T-helper 2 cell treated with Interferon-gamma antibody and Interleukin-4, amounts not matched to agents 5 μg/mL and 100 μg/mL, for 36 hours (primary cell): ENCODE measurements around the gene ULK1.

Source experiments
- DNase-seq: peaks from one replicate; pipeline ENCODE4 v3.0.0; 2021; ENCODE audit warnings: low spot score
- H3K27ac Mint-ChIP-seq: one replicate; pipeline ENCODE4 v1.8.0; 2021; ENCODE audit warnings: mild to moderate bottlenecking, mixed read lengths
- H3K27me3 Mint-ChIP-seq: one replicate; pipeline ENCODE4 v1.8.0; 2021; ENCODE audit warnings: low read depth, mixed read lengths
- H3K36me3 Mint-ChIP-seq: one replicate; pipeline ENCODE4 v1.8.0; 2021; ENCODE audit warnings: low read depth, mixed read lengths
- H3K4me1 Mint-ChIP-seq: one replicate; pipeline ENCODE4 v1.8.0; 2021; ENCODE audit warnings: low read depth, mixed read lengths
- H3K4me3 Mint-ChIP-seq: one replicate; pipeline ENCODE4 v1.8.0; 2022; ENCODE audit warnings: mild to moderate bottlenecking, moderate library complexity, mixed read lengths
- H3K9me3 Mint-ChIP-seq: one replicate; pipeline ENCODE4 v1.8.0; 2021; ENCODE audit warnings: mixed read lengths

The ULK1 gene

DNA sequence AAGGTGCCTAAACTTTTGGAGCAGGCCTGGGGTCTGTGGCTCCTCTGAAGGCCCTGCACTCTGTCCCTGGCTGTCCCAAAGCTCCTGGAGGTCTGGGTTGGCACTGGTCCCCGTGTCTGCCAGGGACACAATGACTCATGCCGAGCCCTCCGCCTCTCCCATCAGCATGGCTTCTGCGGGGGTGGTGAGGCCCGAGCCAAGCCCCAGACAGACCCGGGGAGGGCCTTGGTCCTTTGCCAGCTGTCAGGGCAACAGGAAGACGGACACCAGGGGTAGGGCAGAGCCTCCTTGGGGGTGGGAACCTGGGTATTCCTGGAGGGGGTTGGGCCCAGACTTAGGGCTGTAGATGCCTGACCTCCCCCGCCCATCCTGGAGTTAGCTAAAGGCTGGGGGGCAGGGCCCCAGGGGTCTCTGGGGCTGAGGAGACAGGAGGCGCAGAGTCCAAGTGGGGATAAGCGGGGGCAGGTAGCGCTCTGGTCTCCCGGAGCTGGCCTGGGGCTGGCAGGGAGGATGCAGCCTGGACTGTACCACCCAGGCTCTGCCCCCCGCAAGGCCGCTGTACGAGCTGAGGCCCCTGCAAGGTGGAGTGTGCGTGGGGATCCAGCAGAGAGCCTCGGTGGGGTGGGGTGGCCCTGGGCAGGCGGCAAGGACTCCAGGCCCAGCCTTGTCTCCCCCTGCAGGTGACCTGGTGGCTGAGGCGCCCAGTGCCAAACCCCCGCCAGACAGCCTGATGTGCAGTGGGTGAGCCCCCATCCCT lies 18.3 kb downstream of the ULK1 start:
- Mint-ChIP-seq H3K9me3 (no peaks in the 10 kb centered on the region), H3K27me3 (no peaks in the 10 kb centered on the region), H3K4me1 (no peaks in the 10 kb centered on the region), H3K36me3 (no peaks in the 10 kb centered on the region), H3K27ac (no peak overlapping the region), H3K4me3 (no peak overlapping the region)
- DNase-seq = no peak

DNA sequence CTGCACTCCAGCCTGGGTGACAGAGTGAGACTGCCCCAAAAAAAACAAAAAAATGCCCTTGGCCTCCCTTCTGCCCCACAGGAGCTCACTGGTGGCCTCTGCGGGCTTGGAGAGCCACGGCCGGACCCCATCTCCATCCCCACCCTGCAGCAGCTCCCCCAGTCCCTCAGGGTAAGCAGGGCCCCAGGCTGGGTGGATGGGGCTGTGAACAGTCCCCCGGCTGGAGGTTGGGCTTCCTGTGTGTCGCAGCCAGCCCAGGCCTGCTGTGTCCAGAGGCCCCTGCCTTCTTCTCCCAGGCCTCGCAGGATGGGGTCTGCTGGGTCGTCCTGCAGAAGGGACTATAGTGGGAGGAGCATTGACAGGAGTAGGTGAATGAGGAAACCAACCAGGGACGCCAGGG lies 19.2 kb downstream of the ULK1 start:
- Mint-ChIP-seq H3K27ac (no peak overlapping the region), H3K4me3 (no peak overlapping the region), H3K36me3 (no peaks in the 10 kb centered on the region), H3K4me1 (no peaks in the 10 kb centered on the region), H3K9me3 (no peaks in the 10 kb centered on the region), H3K27me3 (no peaks in the 10 kb centered on the region)
- no peak for DNase-seq

- DNase-seq = no peak
- Mint-ChIP-seq H3K27ac (no peak overlapping the region), H3K4me1 (no peaks in the 10 kb centered on the region), H3K9me3 (no peaks in the 10 kb centered on the region), H3K36me3 (no peaks in the 10 kb centered on the region), H3K27me3 (no peaks in the 10 kb centered on the region), H3K4me3 (no peak overlapping the region)
Measured at GRCh38 chr12:131914179-131914702, 19.8 kb downstream of the ULK1 start.

GRCh38 chr12:131915000-131915689 lies 20.7 kb downstream of the ULK1 start:
- Mint-ChIP-seq H3K4me3 (no peak overlapping the region), H3K9me3 (no peaks in the 10 kb centered on the region), H3K27me3 (no peaks in the 10 kb centered on the region), H3K27ac (no peak overlapping the region), H3K4me1 (no peaks in the 10 kb centered on the region), H3K36me3 (no peaks in the 10 kb centered on the region)
- no peak for DNase-seq

- Mint-ChIP-seq H3K36me3 (no peaks in the 10 kb centered on the region), H3K4me3 (no peak overlapping the region), H3K27me3 (no peaks in the 10 kb centered on the region), H3K9me3 (no peaks in the 10 kb centered on the region), H3K4me1 (no peaks in the 10 kb centered on the region), H3K27ac (no peak overlapping the region)
- DNase-seq = no peak
Measured at GRCh38 chr12:131915823-131916222, 21.4 kb downstream of the ULK1 start.

GRCh38 chr12:131916306-131917138 lies 22.1 kb downstream of the ULK1 start:
- no peak for DNase-seq
- Mint-ChIP-seq H3K9me3 (no peaks in the 10 kb centered on the region), H3K36me3 (no peaks in the 10 kb centered on the region), H3K27me3 (no peaks in the 10 kb centered on the region), H3K4me1 (no peaks in the 10 kb centered on the region), H3K27ac (no peak overlapping the region), H3K4me3 (no peak overlapping the region)

GRCh38 chr12:131917139-131917710 lies 22.8 kb downstream of the ULK1 start:
- no peak overlapping the region for H3K4me3 Mint-ChIP-seq
- H3K36me3 Mint-ChIP-seq = no peaks in the 10 kb centered on the region
- no peaks in the 10 kb centered on the region for H3K4me1 Mint-ChIP-seq
- H3K9me3 Mint-ChIP-seq = no peaks in the 10 kb centered on the region
- H3K27me3 Mint-ChIP-seq = no peaks in the 10 kb centered on the region
- no peak overlapping the region for H3K27ac Mint-ChIP-seq
- no peak for DNase-seq

- no peak for DNase-seq
- Mint-ChIP-seq H3K36me3 (no peaks in the 10 kb centered on the region), H3K4me3 (no peak overlapping the region), H3K4me1 (no peaks in the 10 kb centered on the region), H3K27ac (no peak overlapping the region), H3K27me3 (no peaks in the 10 kb centered on the region), H3K9me3 (no peaks in the 10 kb centered on the region)
Measured at GRCh38 chr12:131917711-131918306, 23.4 kb downstream of the ULK1 start.

DNA sequence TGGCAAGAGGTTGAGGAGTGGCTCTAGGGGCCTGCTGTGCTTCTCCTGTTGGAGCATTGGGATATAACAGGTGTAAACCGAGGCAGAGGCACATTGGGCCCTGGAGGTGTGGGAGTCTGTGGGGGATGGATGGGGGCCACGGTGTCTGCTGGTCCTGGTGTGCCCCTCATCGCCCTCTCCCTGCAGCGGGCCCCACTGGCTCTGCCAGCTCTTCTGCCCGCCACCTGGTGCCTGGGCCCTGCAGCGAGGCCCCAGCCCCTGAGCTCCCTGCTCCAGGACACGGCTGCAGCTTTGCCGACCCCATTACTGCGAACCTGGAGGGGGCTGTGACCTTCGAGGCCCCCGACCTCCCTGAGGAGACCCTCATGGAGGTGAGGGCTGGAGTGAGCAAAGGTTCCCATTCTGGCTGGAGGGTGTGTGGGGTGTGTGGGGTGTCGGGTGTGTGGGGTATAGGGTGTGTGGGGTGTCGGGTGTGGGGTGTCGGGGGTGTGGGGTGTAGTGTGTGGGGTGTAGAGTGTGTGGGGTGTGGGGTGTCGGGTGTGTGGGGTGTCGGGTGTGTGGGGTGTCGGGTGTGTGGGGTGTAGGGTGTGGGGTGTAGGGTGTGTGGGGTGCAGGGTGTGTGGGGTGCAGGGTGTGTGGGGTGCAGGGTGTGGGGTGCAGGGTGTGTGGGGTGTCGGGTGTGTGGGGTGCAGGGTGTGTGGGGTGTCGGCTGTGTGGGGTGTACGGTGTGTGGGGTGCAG lies 24.1 kb downstream of the ULK1 start:
- no peaks in the 10 kb centered on the region for H3K9me3 Mint-ChIP-seq
- H3K4me1 Mint-ChIP-seq = no peaks in the 10 kb centered on the region
- H3K27ac Mint-ChIP-seq = no peak overlapping the region
- no peak for DNase-seq
- no peaks in the 10 kb centered on the region for H3K36me3 Mint-ChIP-seq
- H3K4me3 Mint-ChIP-seq = no peak overlapping the region
- H3K27me3 Mint-ChIP-seq = no peaks in the 10 kb centered on the region

GRCh38 chr12:131919051-131919347 lies 24.6 kb downstream of the ULK1 start:
- Mint-ChIP-seq H3K9me3 (no peaks in the 10 kb centered on the region), H3K4me1 (no peaks in the 10 kb centered on the region), H3K36me3 (no peaks in the 10 kb centered on the region), H3K27me3 (no peaks in the 10 kb centered on the region), H3K4me3 (no peak overlapping the region), H3K27ac (no peak overlapping the region)
- no peak for DNase-seq

DNA sequence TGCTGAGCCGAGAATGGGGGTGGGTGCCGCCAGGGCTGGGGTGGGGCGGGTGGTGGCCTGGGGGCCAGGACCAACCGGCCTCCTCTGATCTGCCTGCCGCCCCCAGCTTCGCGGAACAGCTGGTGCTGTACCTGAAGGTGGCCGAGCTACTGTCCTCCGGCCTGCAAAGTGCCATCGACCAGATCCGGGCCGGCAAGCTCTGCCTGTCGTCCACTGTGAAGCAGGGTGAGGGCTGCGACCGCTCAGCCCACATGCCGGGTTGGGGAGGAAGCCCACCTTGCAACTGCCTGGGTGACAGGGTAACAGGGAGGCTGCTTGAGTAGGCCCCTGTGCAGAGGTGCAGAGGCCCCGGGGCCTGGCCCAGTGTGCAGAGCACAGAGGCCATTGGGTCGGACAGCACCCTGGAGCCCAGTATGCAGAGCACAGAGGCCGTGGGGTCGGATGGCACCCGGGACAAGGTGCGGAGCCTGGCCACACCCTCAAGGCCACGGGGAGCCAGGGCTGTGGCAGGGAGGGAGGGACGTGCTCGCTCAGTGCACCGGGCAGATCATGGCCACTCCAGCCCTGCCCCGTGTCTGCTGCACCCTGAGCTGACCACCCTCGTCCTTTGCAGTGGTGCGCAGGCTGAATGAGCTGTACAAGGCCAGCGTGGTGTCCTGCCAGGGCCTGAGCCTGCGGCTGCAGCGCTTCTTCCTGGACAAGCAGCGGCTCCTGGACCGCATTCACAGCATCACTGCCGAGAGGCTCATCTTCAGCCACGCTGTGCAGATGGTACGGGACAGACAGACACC lies 25.1 kb downstream of the ULK1 start:
- H3K27ac Mint-ChIP-seq = no peak overlapping the region
- no peak overlapping the region for H3K4me3 Mint-ChIP-seq
- no peaks in the 10 kb centered on the region for H3K36me3 Mint-ChIP-seq
- H3K27me3 Mint-ChIP-seq = no peaks in the 10 kb centered on the region
- no peaks in the 10 kb centered on the region for H3K9me3 Mint-ChIP-seq
- DNase-seq = no peak
- H3K4me1 Mint-ChIP-seq = peaks cover 4% of the 10 kb centered on the region

GRCh38 chr12:131920157-131920508 lies 25.7 kb downstream of the ULK1 start:
- Mint-ChIP-seq H3K4me3 (no peak overlapping the region), H3K27ac (no peak overlapping the region), H3K27me3 (no peaks in the 10 kb centered on the region), H3K9me3 (no peaks in the 10 kb centered on the region), H3K36me3 (no peaks in the 10 kb centered on the region), H3K4me1 (peaks cover 6% of the 10 kb centered on the region)
- no peak for DNase-seq
